Trophoblast cell (in vitro differentiated cells and primary cell): ENCODE measurements around the gene ATXN1.
"Not testable (repeated sequence)": the region's sequence is repeated elsewhere in the genome, so short reads cannot be mapped to it uniquely, and the experiment has no call there.

Experiments
- DNase-seq, 2 donors: peaks; one replicate each; pipeline ENCODE4 v3.0.0-alpha.2; 2016
- H2AFZ ChIP-seq: 2 replicates; pipeline ENCODE4 v1.6.1; 2013; ENCODE audit warnings: low read length, moderate library complexity, mild to moderate bottlenecking; ENCODE audit not compliant: insufficient read depth, poor library complexity
- H2AK5ac ChIP-seq: 2 replicates; pipeline ENCODE4 v1.6.1; 2013; ENCODE audit warnings: mild to moderate bottlenecking, low read length
- H2BK120ac ChIP-seq: 2 replicates; pipeline ENCODE4 v1.6.1; 2013; ENCODE audit warnings: low read length, mild to moderate bottlenecking, moderate library complexity; ENCODE audit not compliant: insufficient read depth, poor library complexity
- H2BK12ac ChIP-seq: 2 replicates; pipeline ENCODE4 v1.6.1; 2013; ENCODE audit warnings: mild to moderate bottlenecking, low read length, moderate library complexity
- H2BK5ac ChIP-seq: 2 replicates; pipeline ENCODE4 v1.6.1; 2013; ENCODE audit warnings: low read length, low read depth, moderate library complexity, mild to moderate bottlenecking; ENCODE audit not compliant: poor library complexity
- H3K14ac ChIP-seq: 2 replicates; pipeline ENCODE4 v1.6.1; 2013; ENCODE audit warnings: mild to moderate bottlenecking, low read length
- H3K18ac ChIP-seq: 2 replicates; pipeline ENCODE4 v1.6.1; 2013; ENCODE audit warnings: mild to moderate bottlenecking, low read length
- H3K23ac ChIP-seq: 2 replicates; pipeline ENCODE4 v1.6.1; 2013; ENCODE audit warnings: low read length
- H3K27ac ChIP-seq: 2 replicates; pipeline ENCODE4 v1.5.1; 2013; ENCODE audit warnings: low read depth, mild to moderate bottlenecking, inconsistent platforms, low read length, moderate library complexity
- H3K27me3 ChIP-seq: 2 replicates; pipeline ENCODE4 v1.6.1; 2013; ENCODE audit warnings: inconsistent platforms, mild to moderate bottlenecking, low read length, moderate library complexity; ENCODE audit not compliant: insufficient read depth
- H3K36me3 ChIP-seq, 2 experiments: 1 replicate in 1 of 2; 2 replicates in 1 of 2; pipeline ENCODE4 v1.6.1; 2013; ENCODE audit warnings: low read length in 2 of 2, mild to moderate bottlenecking in 2 of 2, moderate library complexity in 1 of 2; ENCODE audit not compliant: insufficient read depth in 2 of 2, control insufficient read depth in 1 of 2
- H3K4ac ChIP-seq: 2 replicates; pipeline ENCODE4 v1.6.1; 2013; ENCODE audit warnings: low read depth, mild to moderate bottlenecking, low read length, moderate library complexity
- H3K4me1 ChIP-seq, 2 experiments: 1 replicate in 1 of 2; 2 replicates in 1 of 2; pipeline ENCODE4 v1.6.1; 2013; ENCODE audit warnings: low read length in 2 of 2, mild to moderate bottlenecking in 2 of 2, moderate library complexity in 1 of 2; ENCODE audit not compliant: insufficient read depth in 2 of 2, control insufficient read depth in 1 of 2
- H3K4me2 ChIP-seq: 2 replicates; pipeline ENCODE4 v1.6.1; 2013; ENCODE audit warnings: inconsistent platforms, mild to moderate bottlenecking, low read length, moderate library complexity
- H3K4me3 ChIP-seq: 2 replicates; pipeline ENCODE4 v1.5.1; 2013; ENCODE audit warnings: mild to moderate bottlenecking, low read depth, low read length, inconsistent platforms
- H3K79me1 ChIP-seq: one replicate; pipeline ENCODE4 v1.6.1; 2013; ENCODE audit warnings: low read length
- H3K79me2 ChIP-seq: 2 replicates; pipeline ENCODE4 v1.6.1; 2013; ENCODE audit warnings: low read length, mild to moderate bottlenecking; ENCODE audit not compliant: control insufficient read depth, insufficient read depth, poor library complexity
- H3K9ac ChIP-seq: 2 replicates; pipeline ENCODE4 v1.6.1; 2013; ENCODE audit warnings: mild to moderate bottlenecking, low read length
- H3K9me3 ChIP-seq: 2 replicates; pipeline ENCODE4 v1.6.1; 2013; ENCODE audit warnings: low read depth, mild to moderate bottlenecking, control low read depth, inconsistent platforms, low read length; ENCODE audit not compliant: insufficient read depth
- H4K12ac ChIP-seq: 2 replicates; pipeline ENCODE4 v1.6.1; 2013; ENCODE audit warnings: low read depth, mild to moderate bottlenecking, low read length, moderate library complexity
- H4K8ac ChIP-seq: 2 replicates; pipeline ENCODE4 v1.6.1; 2013; ENCODE audit warnings: low read depth, mild to moderate bottlenecking, low read length, moderate library complexity
- H4K91ac ChIP-seq: one replicate; pipeline ENCODE4 v1.6.1; 2013; ENCODE audit warnings: low read depth, mild to moderate bottlenecking, low read length, moderate library complexity
- WGBS: extraction: QIAGEN DNeasy Blood & Tissue Kit; methylation state at CpG from one replicate; pipeline ENCODE4 v1.1.7; 2013; ENCODE audit warnings: missing lambda C conversion rate; ENCODE audit not compliant: insufficient read length, insufficient coverage; ENCODE audit errors: extremely low coverage; 5-methylcytosine and 5-hydroxymethylcytosine counted together

ATXN1 gene

DNA sequence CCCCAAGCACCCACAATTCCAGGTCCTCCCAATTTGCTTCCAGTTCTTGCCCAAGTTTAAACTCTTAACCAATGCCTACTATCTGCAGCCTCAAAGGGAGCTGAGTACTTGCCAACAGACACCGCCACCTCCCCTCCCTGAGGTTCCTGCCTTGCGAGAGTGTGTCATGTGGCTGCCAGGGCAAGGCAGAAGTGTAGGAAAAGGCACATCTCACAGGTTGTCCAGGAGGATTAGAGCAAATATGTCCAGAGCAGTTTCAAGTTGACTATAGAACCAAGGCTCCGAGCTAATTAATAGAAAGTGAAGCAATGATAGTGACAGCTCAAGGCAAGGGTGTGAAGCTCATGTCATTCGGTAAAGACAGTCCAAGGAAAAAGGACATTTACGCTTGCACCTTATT lies 127.8 kb downstream of the ATXN1 start:
- no peak overlapping the region for H3K14ac ChIP-seq

GRCh38 chr6:16632101-16632500 lies 129.2 kb downstream of the ATXN1 start:
- H3K4me1 ChIP-seq = peaks cover 13% of the 10 kb centered on the region in 2 experiments
- no peak overlapping the region for H3K4ac ChIP-seq
- no peak overlapping the region for H2AK5ac ChIP-seq
- H3K27ac ChIP-seq = no peak overlapping the region
- H2BK5ac ChIP-seq = no peak overlapping the region
- no peak overlapping the region for H4K12ac ChIP-seq
- H4K8ac ChIP-seq = no peak overlapping the region
- no peak overlapping the region for H2BK12ac ChIP-seq
- peaks cover 3% of the 10 kb centered on the region for H3K79me1 ChIP-seq
- no peaks in the 10 kb centered on the region for H3K27me3 ChIP-seq
- no peak overlapping the region for H2AFZ ChIP-seq
- no peak overlapping the region for H3K4me3 ChIP-seq
- WGBS = no CpG with 5 or more reads among the region's 4 CpGs
- no peak overlapping the region for H4K91ac ChIP-seq
- H3K9me3 ChIP-seq = no peaks in the 10 kb centered on the region
- no peak overlapping the region for H3K23ac ChIP-seq
- no peak overlapping the region for H3K9ac ChIP-seq
- H3K79me2 ChIP-seq = peaks cover 2% of the 10 kb centered on the region
- H2BK120ac ChIP-seq = no peak overlapping the region
- H3K36me3 ChIP-seq = no peaks in the 10 kb centered on the region
- no peak for DNase-seq
- no peak overlapping the region for H3K4me2 ChIP-seq
- H3K14ac ChIP-seq = no peak overlapping the region
- no peak overlapping the region for H3K18ac ChIP-seq

More for the DNA sequence above, 127.8 kb downstream of the ATXN1 start:
- no peak overlapping the region for H3K4me3 ChIP-seq
- H4K91ac ChIP-seq = no peak overlapping the region
- H4K12ac ChIP-seq = no peak overlapping the region
- no peak overlapping the region for H2AFZ ChIP-seq
- peaks cover 2% of the 10 kb centered on the region for H3K79me2 ChIP-seq
- no peak overlapping the region for H3K9ac ChIP-seq
- no peak overlapping the region for H2BK120ac ChIP-seq
- no peak overlapping the region for H3K23ac ChIP-seq
- no peak overlapping the region for H3K4ac ChIP-seq
- no CpG with 5 or more reads among the region's 5 CpGs for WGBS
- H2BK12ac ChIP-seq = no peak overlapping the region
- H3K79me1 ChIP-seq = peaks cover 3% of the 10 kb centered on the region
- peaks cover 13% of the 10 kb centered on the region in 2 experiments for H3K4me1 ChIP-seq
- no peak overlapping the region for H2BK5ac ChIP-seq
- no peak overlapping the region for H2AK5ac ChIP-seq
- DNase-seq = no peak
- H3K4me2 ChIP-seq = no peak overlapping the region
- no peak overlapping the region for H3K18ac ChIP-seq
- H3K27ac ChIP-seq = no peak overlapping the region
- H3K27me3 ChIP-seq = no peaks in the 10 kb centered on the region
- no peaks in the 10 kb centered on the region for H3K9me3 ChIP-seq
- no peak overlapping the region for H4K8ac ChIP-seq
- no peaks in the 10 kb centered on the region for H3K36me3 ChIP-seq

GRCh38 chr6:16630026-16630643 lies 131.1 kb downstream of the ATXN1 start:
- no CpG with 5 or more reads among the region's 4 CpGs for WGBS
- Histone ChIP-seq H3K23ac (no peak overlapping the region), H3K4me1 (peaks cover 4 to 5% of the 10 kb centered on the region in 2 experiments), H3K4ac (no peak overlapping the region), H4K8ac (no peak overlapping the region), H2BK5ac (no peak overlapping the region), H3K18ac (no peak overlapping the region), H3K79me1 (no peaks in the 10 kb centered on the region), H2AK5ac (no peak overlapping the region), H4K12ac (no peak overlapping the region), H3K4me3 (no peak overlapping the region), H3K27ac (no peak overlapping the region), H2BK12ac (no peak overlapping the region), H3K36me3 (no peaks in the 10 kb centered on the region), H3K79me2 (no peaks in the 10 kb centered on the region), H3K9me3 (no peaks in the 10 kb centered on the region), H2AFZ (no peak overlapping the region), H4K91ac (no peak overlapping the region), H3K4me2 (no peak overlapping the region), H3K9ac (no peak overlapping the region), H3K14ac (no peak overlapping the region), H2BK120ac (no peak overlapping the region), H3K27me3 (no peaks in the 10 kb centered on the region)
- DNase-seq = peak; percentile 46 to 66

- H3K9me3 ChIP-seq, H3K4ac ChIP-seq, H2BK5ac ChIP-seq, H3K14ac ChIP-seq, H3K4me1 ChIP-seq, H4K91ac ChIP-seq, H4K8ac ChIP-seq, H3K9ac ChIP-seq, H2BK12ac ChIP-seq, H3K79me1 ChIP-seq, H3K27me3 ChIP-seq, H2BK120ac ChIP-seq, H3K4me2 ChIP-seq, DNase-seq, H3K23ac ChIP-seq, H2AFZ ChIP-seq, H2AK5ac ChIP-seq, H3K18ac ChIP-seq, H4K12ac ChIP-seq, H3K27ac ChIP-seq, H3K79me2 ChIP-seq, H3K4me3 ChIP-seq, H3K36me3 ChIP-seq: not testable (repeated sequence)
- no CpG with 5 or more reads among the region's 1 CpG for WGBS
Measured at GRCh38 chr6:16628580-16628979, 132.7 kb downstream of the ATXN1 start.
